GM12865 (cell line): ENCODE measurements around the gene LNX1.

Source experiments
- DNase-seq: peaks from one replicate; pipeline ENCODE4 v3.0.0; 2010; ENCODE audit warnings: low read depth
- H3K4me3 ChIP-seq: 2 replicates; pipeline ENCODE4 v1.5.1; 2011; ENCODE audit warnings: mild to moderate bottlenecking, low read depth, low read length, control low read depth
- TF ChIP-seq, protein P1 (sequence below): IDR thresholded peaks from 2 replicates; pipeline ENCODE4 v1.5.1; 2011; ENCODE audit warnings: low read length, control low read depth, low read depth, inconsistent platforms; ENCODE audit not compliant: insufficient read depth; ENCODE audit errors: missing control alignments

Gene LNX1

GRCh38 chr4:53629296-53629695 is 38.0 kb upstream of the LNX1 start:
- TF ChIP-seq, protein P1, sequence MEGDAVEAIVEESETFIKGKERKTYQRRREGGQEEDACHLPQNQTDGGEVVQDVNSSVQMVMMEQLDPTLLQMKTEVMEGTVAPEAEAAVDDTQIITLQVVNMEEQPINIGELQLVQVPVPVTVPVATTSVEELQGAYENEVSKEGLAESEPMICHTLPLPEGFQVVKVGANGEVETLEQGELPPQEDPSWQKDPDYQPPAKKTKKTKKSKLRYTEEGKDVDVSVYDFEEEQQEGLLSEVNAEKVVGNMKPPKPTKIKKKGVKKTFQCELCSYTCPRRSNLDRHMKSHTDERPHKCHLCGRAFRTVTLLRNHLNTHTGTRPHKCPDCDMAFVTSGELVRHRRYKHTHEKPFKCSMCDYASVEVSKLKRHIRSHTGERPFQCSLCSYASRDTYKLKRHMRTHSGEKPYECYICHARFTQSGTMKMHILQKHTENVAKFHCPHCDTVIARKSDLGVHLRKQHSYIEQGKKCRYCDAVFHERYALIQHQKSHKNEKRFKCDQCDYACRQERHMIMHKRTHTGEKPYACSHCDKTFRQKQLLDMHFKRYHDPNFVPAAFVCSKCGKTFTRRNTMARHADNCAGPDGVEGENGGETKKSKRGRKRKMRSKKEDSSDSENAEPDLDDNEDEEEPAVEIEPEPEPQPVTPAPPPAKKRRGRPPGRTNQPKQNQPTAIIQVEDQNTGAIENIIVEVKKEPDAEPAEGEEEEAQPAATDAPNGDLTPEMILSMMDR = no peak
- no peak overlapping the region for H3K4me3 ChIP-seq
- DNase-seq = no peak

DNA sequence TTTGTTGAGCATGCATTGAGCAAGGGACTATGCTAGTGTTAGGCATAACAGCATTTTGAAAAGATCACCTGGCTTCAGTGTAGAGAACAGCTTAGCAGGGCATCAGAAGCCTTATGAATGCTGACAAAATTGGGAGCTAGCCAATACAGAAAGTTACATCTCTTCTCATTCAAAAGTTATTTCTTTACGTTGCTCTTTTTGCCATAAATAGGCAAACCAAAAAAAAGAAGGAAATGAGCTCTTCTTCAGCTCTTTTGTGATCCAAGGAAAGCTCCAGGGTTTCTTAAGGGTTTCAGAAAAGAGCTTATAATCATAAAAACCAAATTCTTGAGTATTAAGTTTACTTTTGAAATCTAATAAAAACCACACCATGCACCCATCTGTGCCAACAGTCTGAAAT is 35.2 kb upstream of the LNX1 start:
- H3K4me3 ChIP-seq = no peak overlapping the region
- no peak for DNase-seq
- TF ChIP-seq, protein P1 = no peak

- H3K4me3 ChIP-seq = no peak overlapping the region
- DNase-seq = no peak
- TF ChIP-seq, protein P1 = no peak
Observed at GRCh38 chr4:53625888-53626287, 34.6 kb upstream of the LNX1 start.

DNA sequence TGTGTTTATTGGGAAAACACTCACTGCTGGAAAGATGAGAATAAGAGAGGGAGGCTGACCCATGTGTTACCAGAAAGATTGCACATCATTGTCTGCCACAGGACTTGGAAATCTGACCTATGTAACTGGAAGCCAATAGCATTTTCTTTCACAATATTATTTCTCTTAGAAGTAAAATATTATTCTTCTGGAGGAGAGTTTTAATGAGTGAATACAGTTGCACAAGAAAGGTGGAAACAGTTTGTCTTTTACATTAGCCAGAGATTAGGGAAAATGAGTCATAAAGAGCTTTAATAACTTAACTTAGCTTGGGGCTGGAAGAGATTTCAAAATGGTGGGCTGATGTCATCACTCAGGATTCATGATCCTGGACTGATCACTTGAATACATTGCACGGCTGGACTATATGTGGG is 31.5 kb upstream of the LNX1 start:
- no peak overlapping the region for H3K4me3 ChIP-seq
- no peak for DNase-seq
- TF ChIP-seq, protein P1 = no peak

- no peak for DNase-seq
- TF ChIP-seq, protein P1 = no peak
- H3K4me3 ChIP-seq = no peak overlapping the region
Observed at GRCh38 chr4:53620956-53621355, 29.7 kb upstream of the LNX1 start.

DNA sequence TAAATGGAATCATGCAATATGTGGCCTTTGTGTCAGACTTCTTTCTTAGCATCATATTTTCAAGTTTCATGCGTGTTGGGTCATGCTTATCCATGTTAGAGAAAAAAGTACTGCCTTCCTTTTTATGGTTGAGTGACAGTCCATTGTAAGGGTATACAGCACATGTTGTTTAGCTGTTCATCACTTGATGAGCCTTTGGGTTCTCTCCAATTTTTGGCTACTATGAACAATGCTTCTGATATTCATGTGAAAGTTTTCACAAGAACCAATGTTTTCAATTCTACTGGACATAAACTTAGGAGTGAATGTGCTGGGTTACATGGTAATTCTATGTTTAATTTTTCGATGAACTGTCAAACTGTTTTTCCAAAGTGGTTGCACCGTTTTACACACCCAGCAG is 28.1 kb upstream of the LNX1 start:
- TF ChIP-seq, protein P1 = no peak
- no peak overlapping the region for H3K4me3 ChIP-seq
- DNase-seq = no peak

DNA sequence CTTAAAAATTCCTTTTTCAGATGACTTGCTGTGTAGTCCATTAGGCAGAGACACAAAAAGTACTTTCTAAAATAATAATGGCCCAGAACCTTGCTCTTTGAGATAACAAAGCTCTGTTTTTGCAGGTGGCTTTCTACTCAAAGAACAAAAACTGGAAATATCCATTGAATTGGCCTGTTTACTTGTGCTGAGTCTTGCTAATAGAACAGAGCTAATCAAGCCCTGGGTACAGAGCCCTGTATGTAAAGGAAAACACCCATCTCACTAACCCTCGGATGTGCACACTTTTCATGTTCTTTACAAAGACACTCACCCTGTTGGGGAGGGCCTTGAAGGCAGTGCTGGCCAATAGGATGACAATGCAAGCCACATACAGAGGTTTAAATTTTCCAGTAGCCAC is 27.0 kb upstream of the LNX1 start:
- TF ChIP-seq, protein P1 = no peak
- no peak overlapping the region for H3K4me3 ChIP-seq
- DNase-seq = no peak
